Activated T-cell treated with anti-CD3 and anti-CD28 coated beads, Interleukin-2, amount 50 U/mL, for 72 hours (primary cell): ENCODE measurements around the gene EXPH5. TPM values are rescaled to one million over a fixed set of nuclear protein-coding genes. Genes with fewer than 3 reads are reported as not detected.
"Not testable (repeated sequence)": the region's sequence is repeated elsewhere in the genome, so short reads cannot be mapped to it uniquely, and the experiment has no call there.

ENCODE experiments used
- ATAC-seq, 2 donors: fragments of 150-1000 bp; cut with Tn5 transposase; replicated peaks in 1 of 2; 2 replicates each; pipeline ENCODE4 v1.10.0; 2021; ENCODE audit warnings: moderate library complexity in 2 of 2, mild to moderate bottlenecking in 1 of 2
- DNase-seq, 2 donors: peaks; one replicate each; pipeline ENCODE4 v3.0.0; 2021 to 2022; ENCODE audit warnings: mixed read lengths in 1 of 2
- H3K27ac Mint-ChIP-seq: one replicate; pipeline ENCODE4 v1.8.0; 2022; ENCODE audit warnings: mild to moderate bottlenecking, moderate library complexity, mixed read lengths
- H3K27me3 Mint-ChIP-seq: one replicate; pipeline ENCODE4 v1.8.0; 2022; ENCODE audit warnings: low read depth, mixed read lengths
- H3K36me3 Mint-ChIP-seq, 2 donors: one replicate each; pipeline ENCODE4 v1.8.0; 2022; ENCODE audit warnings: mixed read lengths in 2 of 2, mild to moderate bottlenecking in 1 of 2; ENCODE audit not compliant: insufficient read depth in 2 of 2
- H3K4me1 Mint-ChIP-seq: one replicate; pipeline ENCODE4 v1.8.0; 2022; ENCODE audit warnings: low read depth, mixed read lengths
- H3K4me3 Mint-ChIP-seq, 2 donors: one replicate each; pipeline ENCODE4 v1.8.0; 2022; ENCODE audit warnings: mild to moderate bottlenecking in 2 of 2, mixed read lengths in 2 of 2, moderate library complexity in 2 of 2
- H3K9me3 Mint-ChIP-seq, 2 donors: one replicate each; pipeline ENCODE4 v1.8.0; 2022; ENCODE audit warnings: mixed read lengths in 2 of 2
- total RNA-seq, 2 donors: library from RNA; stranded (reverse); gene quantifications; one replicate each; pipeline ENCODE4 v1.2.3, GENCODE V29; 2022

EXPH5 gene
- total RNA-seq, 2 donors from 2014 or later = 4.3 to 5.7 TPM

GRCh38 chr11:108620958-108621772 lies 27.6 kb upstream of the EXPH5 start:
- Mint-ChIP-seq H3K36me3 (peaks cover 0 to 3% of the 10 kb centered on the region in 2 donors), H3K4me3 (peak overlapping the region; percentile 17 to 45), H3K27me3 (peaks cover 50% of the 10 kb centered on the region), H3K9me3 (peaks cover 0 to 3% of the 10 kb centered on the region in 2 donors), H3K27ac (peak overlapping the region; percentile 5), H3K4me1 (peaks cover 37% of the 10 kb centered on the region)
- ATAC-seq = peak; percentile 84 to 86
- no peak for DNase-seq

- Mint-ChIP-seq H3K36me3 (no peaks in the 10 kb centered on the region), H3K27ac (no peak overlapping the region), H3K4me1 (peaks cover 19% of the 10 kb centered on the region), H3K27me3 (peaks cover 50% of the 10 kb centered on the region), H3K4me3 (no peak overlapping the region), H3K9me3 (no peaks in the 10 kb centered on the region)
- no peak for ATAC-seq
- no peak for DNase-seq
Observed at GRCh38 chr11:108618529-108618928, 25.0 kb upstream of the EXPH5 start.

GRCh38 chr11:108617055-108617454 lies 23.5 kb upstream of the EXPH5 start:
- H3K27me3 Mint-ChIP-seq = peaks cover 40% of the 10 kb centered on the region
- H3K4me3 Mint-ChIP-seq = no peak overlapping the region
- H3K9me3 Mint-ChIP-seq = no peaks in the 10 kb centered on the region
- ATAC-seq (no peak), DNase-seq (no peak)
- H3K4me1 Mint-ChIP-seq = peaks cover 19% of the 10 kb centered on the region
- H3K27ac Mint-ChIP-seq = no peak overlapping the region
- H3K36me3 Mint-ChIP-seq = no peaks in the 10 kb centered on the region

- DNase-seq (no peak), ATAC-seq (no peak)
- Mint-ChIP-seq H3K9me3 (no peaks in the 10 kb centered on the region), H3K4me3 (no peak overlapping the region), H3K27ac (no peak overlapping the region), H3K4me1 (peaks cover 16% of the 10 kb centered on the region), H3K27me3 (peaks cover 40% of the 10 kb centered on the region), H3K36me3 (no peaks in the 10 kb centered on the region)
Observed at GRCh38 chr11:108616549-108616948, 23.0 kb upstream of the EXPH5 start.

GRCh38 chr11:108614086-108614485 lies 20.5 kb upstream of the EXPH5 start:
- Mint-ChIP-seq H3K9me3 (no peaks in the 10 kb centered on the region), H3K4me3 (no peak overlapping the region), H3K27ac (no peak overlapping the region), H3K27me3 (peaks cover 34% of the 10 kb centered on the region), H3K36me3 (no peaks in the 10 kb centered on the region), H3K4me1 (no peaks in the 10 kb centered on the region)
- no peak for ATAC-seq
- no peak for DNase-seq

GRCh38 chr11:108609682-108610081 lies 16.1 kb upstream of the EXPH5 start:
- Mint-ChIP-seq H3K27ac (no peak overlapping the region), H3K27me3 (peaks cover 35% of the 10 kb centered on the region), H3K4me3 (no peak overlapping the region), H3K36me3 (no peaks in the 10 kb centered on the region), H3K4me1 (no peaks in the 10 kb centered on the region), H3K9me3 (no peaks in the 10 kb centered on the region)
- ATAC-seq (no peak), DNase-seq (no peak)

- H3K27ac Mint-ChIP-seq = no peak overlapping the region
- no peaks in the 10 kb centered on the region for H3K4me1 Mint-ChIP-seq
- H3K9me3 Mint-ChIP-seq = no peaks in the 10 kb centered on the region
Observed at GRCh38 chr11:108608548-108608947, 15.0 kb upstream of the EXPH5 start.

GRCh38 chr11:108606495-108607160 lies 13.1 kb upstream of the EXPH5 start:
- H3K27me3 Mint-ChIP-seq = peaks cover 35% of the 10 kb centered on the region
- no peak overlapping the region for H3K4me3 Mint-ChIP-seq
- DNase-seq (no peak), ATAC-seq (no peak)
- no peaks in the 10 kb centered on the region for H3K36me3 Mint-ChIP-seq
- H3K27ac Mint-ChIP-seq = no peak overlapping the region
- no peaks in the 10 kb centered on the region for H3K9me3 Mint-ChIP-seq
- no peaks in the 10 kb centered on the region for H3K4me1 Mint-ChIP-seq

More at GRCh38 chr11:108608548-108608947, 15.0 kb upstream of the EXPH5 start:
- no peak for DNase-seq
- ATAC-seq = no peak
- Mint-ChIP-seq H3K27me3 (peaks cover 31% of the 10 kb centered on the region), H3K36me3 (no peaks in the 10 kb centered on the region), H3K4me3 (no peak overlapping the region)

GRCh38 chr11:108606070-108606469 lies 12.5 kb upstream of the EXPH5 start:
- Mint-ChIP-seq H3K4me1 (no peaks in the 10 kb centered on the region), H3K27me3 (peaks cover 35% of the 10 kb centered on the region), H3K36me3 (no peaks in the 10 kb centered on the region), H3K4me3 (no peak overlapping the region), H3K9me3 (no peaks in the 10 kb centered on the region), H3K27ac (no peak overlapping the region)
- ATAC-seq (no peak), DNase-seq (no peak)

GRCh38 chr11:108602818-108603217 lies 9.2 kb upstream of the EXPH5 start:
- not testable (repeated sequence) for DNase-seq, ATAC-seq, H3K9me3 Mint-ChIP-seq, H3K4me3 Mint-ChIP-seq, H3K4me1 Mint-ChIP-seq, H3K36me3 Mint-ChIP-seq
- Mint-ChIP-seq H3K27ac (peak overlapping the region; percentile 18), H3K27me3 (peaks cover 29% of the 10 kb centered on the region)

GRCh38 chr11:108601150-108601549 lies 7.6 kb upstream of the EXPH5 start:
- Mint-ChIP-seq H3K4me1 (no peaks in the 10 kb centered on the region), H3K9me3 (no peaks in the 10 kb centered on the region), H3K4me3 (no peak overlapping the region), H3K36me3 (no peaks in the 10 kb centered on the region), H3K27ac (no peak overlapping the region), H3K27me3 (peaks cover 24% of the 10 kb centered on the region)
- no peak for ATAC-seq
- DNase-seq = no peak

- H3K9me3 Mint-ChIP-seq = no peaks in the 10 kb centered on the region
- ATAC-seq = no peak
- peaks cover 29% of the 10 kb centered on the region for H3K27me3 Mint-ChIP-seq
- no peak overlapping the region for H3K27ac Mint-ChIP-seq
- no peak for DNase-seq
- H3K4me1 Mint-ChIP-seq = no peaks in the 10 kb centered on the region
- H3K36me3 Mint-ChIP-seq = no peaks in the 10 kb centered on the region
- no peak overlapping the region for H3K4me3 Mint-ChIP-seq
Observed at GRCh38 chr11:108599978-108600377, 6.4 kb upstream of the EXPH5 start.

- no peak overlapping the region for H3K4me3 Mint-ChIP-seq
- no peak for DNase-seq
- peaks cover 10% of the 10 kb centered on the region for H3K4me1 Mint-ChIP-seq
- peaks cover 27% of the 10 kb centered on the region for H3K27me3 Mint-ChIP-seq
- ATAC-seq = no peak
- peaks cover 3 to 4% of the 10 kb centered on the region in 2 donors for H3K36me3 Mint-ChIP-seq
- no peaks in the 10 kb centered on the region for H3K9me3 Mint-ChIP-seq
- H3K27ac Mint-ChIP-seq = no peak overlapping the region
Observed at GRCh38 chr11:108597736-108598355, 4.3 kb upstream of the EXPH5 start.
